ENCODE measurements around the gene EPB41L4A.

DNA sequence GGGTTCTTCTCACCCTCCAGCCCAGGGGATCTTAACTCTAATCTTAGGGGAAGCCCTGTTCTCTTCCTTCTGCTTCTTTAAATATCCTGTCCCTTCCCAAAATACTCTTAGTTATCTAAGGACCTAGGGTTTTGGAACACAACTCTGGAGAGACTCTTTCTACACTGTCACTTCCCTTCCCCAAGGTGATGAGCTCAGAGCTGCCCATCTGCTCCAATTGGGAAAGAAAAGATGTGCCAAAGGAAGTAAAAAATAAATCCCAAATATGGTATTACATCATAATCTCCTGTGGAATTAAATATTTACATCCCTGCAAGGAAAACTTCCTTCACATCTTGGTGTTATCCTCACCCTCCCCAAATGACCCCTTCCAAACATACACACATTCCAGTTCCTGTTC is 291.2 kb downstream of the EPB41L4A start:
- TF ChIP-seq, protein P1, sequence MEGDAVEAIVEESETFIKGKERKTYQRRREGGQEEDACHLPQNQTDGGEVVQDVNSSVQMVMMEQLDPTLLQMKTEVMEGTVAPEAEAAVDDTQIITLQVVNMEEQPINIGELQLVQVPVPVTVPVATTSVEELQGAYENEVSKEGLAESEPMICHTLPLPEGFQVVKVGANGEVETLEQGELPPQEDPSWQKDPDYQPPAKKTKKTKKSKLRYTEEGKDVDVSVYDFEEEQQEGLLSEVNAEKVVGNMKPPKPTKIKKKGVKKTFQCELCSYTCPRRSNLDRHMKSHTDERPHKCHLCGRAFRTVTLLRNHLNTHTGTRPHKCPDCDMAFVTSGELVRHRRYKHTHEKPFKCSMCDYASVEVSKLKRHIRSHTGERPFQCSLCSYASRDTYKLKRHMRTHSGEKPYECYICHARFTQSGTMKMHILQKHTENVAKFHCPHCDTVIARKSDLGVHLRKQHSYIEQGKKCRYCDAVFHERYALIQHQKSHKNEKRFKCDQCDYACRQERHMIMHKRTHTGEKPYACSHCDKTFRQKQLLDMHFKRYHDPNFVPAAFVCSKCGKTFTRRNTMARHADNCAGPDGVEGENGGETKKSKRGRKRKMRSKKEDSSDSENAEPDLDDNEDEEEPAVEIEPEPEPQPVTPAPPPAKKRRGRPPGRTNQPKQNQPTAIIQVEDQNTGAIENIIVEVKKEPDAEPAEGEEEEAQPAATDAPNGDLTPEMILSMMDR (optimal IDR thresholded peaks at IDR 0.05 in 1 of 3, IDR thresholded peaks at IDR 0.05 in 1 of 3, conservative IDR thresholded peaks at IDR 0.05 in 1 of 3; ENCODE audit: extremely low read depth in 1 of 3, insufficient read depth in 2 of 3, low read length in 3 of 3), result no peak
- TF ChIP-seq EZH2 (IDR thresholded peaks at IDR 0.05; ENCODE audit: low read length), result no peak

Data from keratinocyte (primary cell).